Vagina (tissue), 2 donors: Measurements from ENCODE around the gene ATXN10.

Experiments used
- POLR2AphosphoS5 ChIP-seq, 2 donors: sonication (generic); formaldehyde crosslinking; IDR thresholded peaks; one replicate each; pipeline ENCODE4 v1.9.0; 2017; ENCODE audit warnings: antibody characterized with exemption in 2 of 2, mild to moderate bottlenecking in 2 of 2, low read depth in 1 of 2; ENCODE audit not compliant: insufficient read depth in 1 of 2
- TF ChIP-seq, protein P1 (sequence below), 3 experiments: fragments of 450-650 bp in 2 of 3; fragments of 200-600 bp in 1 of 3; sonication (generic) in 1 of 3; IDR thresholded peaks; one replicate each; pipeline ENCODE4 v1.5.1; 2017 to 2019; ENCODE audit warnings: antibody characterized with exemption in 3 of 3, mild to moderate bottlenecking in 2 of 3, moderate library complexity in 2 of 3

DNA sequence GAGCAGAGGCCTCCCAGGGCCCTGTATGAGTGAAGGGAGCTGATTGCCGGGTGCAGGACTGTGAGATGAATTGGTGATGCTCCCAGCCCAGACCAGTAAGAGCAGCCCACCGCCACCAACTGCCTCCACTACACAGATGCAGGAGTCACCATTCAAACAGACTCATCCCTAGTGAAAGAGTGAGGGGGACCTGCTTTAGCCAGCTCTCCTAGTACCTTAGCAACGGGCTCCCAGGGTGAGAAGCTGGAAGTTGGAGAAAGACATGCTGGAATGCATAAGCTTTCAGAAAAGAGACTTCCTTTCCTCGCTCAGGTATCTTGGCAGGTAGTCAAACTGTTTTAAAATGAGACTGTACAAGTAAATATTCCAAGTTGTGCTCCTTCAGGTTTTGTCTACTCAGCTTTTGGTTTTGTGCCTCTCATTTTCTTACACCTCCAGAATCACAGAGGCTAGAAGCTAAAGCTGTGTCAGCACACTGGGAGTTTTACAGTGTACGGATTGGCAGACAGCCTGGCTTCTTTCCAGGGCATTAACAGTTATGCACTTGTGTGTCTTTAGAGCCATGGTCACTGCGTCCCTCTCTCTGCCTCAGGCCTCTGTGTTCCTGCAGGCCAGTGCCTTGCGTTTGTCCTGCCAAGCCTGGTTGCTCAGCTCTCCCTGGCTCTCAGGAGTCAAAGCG lies 146.2 kb downstream of the ATXN10 start:
- TF ChIP-seq, protein P1, sequence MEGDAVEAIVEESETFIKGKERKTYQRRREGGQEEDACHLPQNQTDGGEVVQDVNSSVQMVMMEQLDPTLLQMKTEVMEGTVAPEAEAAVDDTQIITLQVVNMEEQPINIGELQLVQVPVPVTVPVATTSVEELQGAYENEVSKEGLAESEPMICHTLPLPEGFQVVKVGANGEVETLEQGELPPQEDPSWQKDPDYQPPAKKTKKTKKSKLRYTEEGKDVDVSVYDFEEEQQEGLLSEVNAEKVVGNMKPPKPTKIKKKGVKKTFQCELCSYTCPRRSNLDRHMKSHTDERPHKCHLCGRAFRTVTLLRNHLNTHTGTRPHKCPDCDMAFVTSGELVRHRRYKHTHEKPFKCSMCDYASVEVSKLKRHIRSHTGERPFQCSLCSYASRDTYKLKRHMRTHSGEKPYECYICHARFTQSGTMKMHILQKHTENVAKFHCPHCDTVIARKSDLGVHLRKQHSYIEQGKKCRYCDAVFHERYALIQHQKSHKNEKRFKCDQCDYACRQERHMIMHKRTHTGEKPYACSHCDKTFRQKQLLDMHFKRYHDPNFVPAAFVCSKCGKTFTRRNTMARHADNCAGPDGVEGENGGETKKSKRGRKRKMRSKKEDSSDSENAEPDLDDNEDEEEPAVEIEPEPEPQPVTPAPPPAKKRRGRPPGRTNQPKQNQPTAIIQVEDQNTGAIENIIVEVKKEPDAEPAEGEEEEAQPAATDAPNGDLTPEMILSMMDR (IDR thresholded peaks at IDR 0.05): no peak
- no peak for TF ChIP-seq POLR2AphosphoS5 (IDR thresholded peaks at IDR 0.05; ENCODE audit: insufficient read depth in 1 of 2, low read depth in 1 of 2)
